H1 (cell line): Measurements from ENCODE around the gene GRID2. TPM values are rescaled to one million over a fixed set of nuclear protein-coding genes. Genes with fewer than 3 reads are reported as not detected.

Experiments
- CTCF ChIA-PET: fragments of 300-600 bp; sonication (Branson Sonifier 250); formaldehyde crosslinking; loops from one replicate; lab custom pipeline; 2021; ENCODE audit not compliant: partially characterized antibody; lab: Charles Lee
- POLR2A ChIA-PET: fragments of 300-600 bp; sonication (Branson Sonifier 250); formaldehyde crosslinking; loops from one replicate; lab custom pipeline; 2021; ENCODE audit warnings: inconsistent platforms; ENCODE audit not compliant: partially characterized antibody; lab: Charles Lee
- DNase-seq, 2 experiments: peaks; one replicate each; pipeline versions ENCODE4 v3.0.0 to v3.0.0-alpha.2; 2010 to 2022; ENCODE audit warnings: low spot score in 2 of 2, low read depth in 1 of 2, mixed read lengths in 1 of 2
- FAIRE-seq: peaks from 2 replicates; lab custom pipeline; 2011; peaks lifted over from hg19 to GRCh38; lab: Jason Lieb, UNC
- H2AFZ ChIP-seq: 2 replicates; pipeline ENCODE4 v1.8.1; 2012; ENCODE audit warnings: low read length, inconsistent platforms
- H2AK5ac ChIP-seq: 2 replicates; pipeline ENCODE4 v1.6.1; 2013; ENCODE audit warnings: low read depth, low read length
- H2BK120ac ChIP-seq: replicated peaks from 2 replicates; pipeline ENCODE3; 2013; ENCODE audit warnings: low read depth, low read length, inconsistent platforms
- H2BK12ac ChIP-seq: 2 replicates; pipeline ENCODE4 v1.6.1; 2013; ENCODE audit warnings: low read depth, low read length
- H2BK15ac ChIP-seq: 2 replicates; pipeline ENCODE4 v1.6.1; 2013; ENCODE audit warnings: low read length
- H2BK20ac ChIP-seq: 2 replicates; pipeline ENCODE4 v1.6.1; 2013; ENCODE audit warnings: low read length
- H2BK5ac ChIP-seq: 2 replicates; pipeline ENCODE4 v1.6.1; 2013; ENCODE audit warnings: low read depth, low read length
- H3K14ac ChIP-seq: 2 replicates; pipeline ENCODE4 v1.6.1; 2013; ENCODE audit warnings: inconsistent platforms; ENCODE audit not compliant: insufficient read length
- H3K18ac ChIP-seq: 2 replicates; pipeline ENCODE4 v1.6.1; 2013; ENCODE audit warnings: low read length; ENCODE audit errors: extremely low read depth
- H3K23ac ChIP-seq: 2 replicates; pipeline ENCODE4 v1.6.1; 2013; ENCODE audit warnings: inconsistent platforms; ENCODE audit not compliant: insufficient read length
- H3K23me2 ChIP-seq: 2 replicates; pipeline ENCODE4 v1.6.1; 2013; ENCODE audit warnings: low read depth, low read length
- H3K27ac ChIP-seq: 2 replicates; pipeline ENCODE4 v1.6.1; 2011; ENCODE audit warnings: low read depth, low read length, inconsistent platforms
- H3K27me3 ChIP-seq, 4 experiments: replicated peaks in 1 of 4; 1 replicate in 1 of 4; 2 replicates in 3 of 4; pipeline versions ENCODE4 v1.6.1 to v1.8.1; 2011 to 2013; ENCODE audit warnings: low read length in 3 of 4, mild to moderate bottlenecking in 3 of 4, inconsistent platforms in 2 of 4, mixed read lengths in 2 of 4, moderate library complexity in 1 of 4; ENCODE audit not compliant: control insufficient read depth in 3 of 4, insufficient read depth in 3 of 4; ENCODE audit errors: extremely low read depth in 1 of 4
- H3K36me3 ChIP-seq, 4 experiments: 2 replicates each; pipeline versions ENCODE4 v1.6.1 to v1.8.1; 2011 to 2013; ENCODE audit warnings: mild to moderate bottlenecking in 4 of 4, low read length in 3 of 4, moderate library complexity in 2 of 4, control low read depth in 1 of 4, inconsistent platforms in 1 of 4; ENCODE audit not compliant: insufficient read depth in 4 of 4, control insufficient read depth in 2 of 4
- H3K4ac ChIP-seq: replicated peaks from 2 replicates; pipeline ENCODE3; 2013; ENCODE audit warnings: low read length, low read depth, mixed read lengths, inconsistent platforms; ENCODE audit not compliant: insufficient read length
- H3K4me1 ChIP-seq, 4 experiments: replicated peaks in 1 of 4; 1 replicate in 1 of 4; 2 replicates in 3 of 4; pipeline versions ENCODE4 v1.6.1 to v1.8.1; 2011 to 2013; ENCODE audit warnings: low read length in 3 of 4, inconsistent platforms in 2 of 4, mixed read lengths in 1 of 4; ENCODE audit not compliant: insufficient read depth in 4 of 4, control insufficient read depth in 3 of 4
- H3K4me2 ChIP-seq, 2 experiments: 2 replicates each; pipeline versions ENCODE4 v1.6.1 to v1.8.1; 2011 to 2013; ENCODE audit warnings: low read depth in 2 of 2, low read length in 2 of 2, control low read depth in 1 of 2, inconsistent platforms in 1 of 2, mild to moderate bottlenecking in 1 of 2; ENCODE audit not compliant: insufficient read depth in 1 of 2
- H3K4me3 ChIP-seq, 4 experiments: fragments of 200-600, 300-600 bp in 1 of 4; sonication (generic), shearing (Covaris generic), sonication (Bioruptor Twin) in 1 of 4; 2 replicates each; pipeline versions ENCODE4 v1.5.1 to v1.8.1; 2011 to 2016; ENCODE audit warnings: low read length in 4 of 4, low read depth in 3 of 4, control low read depth in 2 of 4, inconsistent platforms in 2 of 4, mild to moderate bottlenecking in 2 of 4, mixed read lengths in 1 of 4, moderate library complexity in 1 of 4; ENCODE audit not compliant: insufficient read depth in 2 of 4; ENCODE audit errors: extremely low read depth in 1 of 4
- H3K56ac ChIP-seq: replicated peaks from 2 replicates; pipeline ENCODE3; 2013; ENCODE audit warnings: low read depth, mild to moderate bottlenecking, mixed read lengths, low read length, inconsistent platforms; ENCODE audit not compliant: insufficient read length
- H3K79me1 ChIP-seq: 2 replicates; pipeline ENCODE4 v1.6.1; 2013; ENCODE audit warnings: low read depth, low read length, control low read depth
- H3K79me2 ChIP-seq, 2 experiments: 2 replicates each; pipeline versions ENCODE4 v1.6.1 to v1.8.1; 2012 to 2013; ENCODE audit warnings: low read length in 2 of 2, mild to moderate bottlenecking in 2 of 2, inconsistent platforms in 1 of 2; ENCODE audit not compliant: insufficient read depth in 2 of 2, control insufficient read depth in 1 of 2
- H3K9ac ChIP-seq, 4 experiments: replicated peaks in 1 of 4; 1 replicate in 1 of 4; 2 replicates in 3 of 4; pipeline versions ENCODE4 v1.6.1 to v1.8.1; 2011 to 2013; ENCODE audit warnings: low read depth in 3 of 4, low read length in 3 of 4, control low read depth in 2 of 4, mild to moderate bottlenecking in 2 of 4, moderate library complexity in 2 of 4, inconsistent platforms in 1 of 4; ENCODE audit errors: extremely low read depth in 1 of 4
- H3K9me3 ChIP-seq, 2 experiments: 2 replicates each; pipeline versions ENCODE4 v1.6.1 to v1.8.1; 2012 to 2013; ENCODE audit warnings: mild to moderate bottlenecking in 2 of 2, moderate library complexity in 2 of 2, control low read depth in 1 of 2, inconsistent platforms in 1 of 2, low read depth in 1 of 2, low read length in 1 of 2, mixed read lengths in 1 of 2; ENCODE audit not compliant: insufficient read depth in 2 of 2
- H4K20me1 ChIP-seq, 2 experiments: replicated peaks in 1 of 2; 2 replicates each; pipeline versions ENCODE3 to v1.8.1; 2011 to 2013; ENCODE audit warnings: inconsistent platforms in 2 of 2, low read length in 2 of 2, mild to moderate bottlenecking in 1 of 2; ENCODE audit not compliant: insufficient read depth in 2 of 2, control insufficient read depth in 1 of 2
- H4K5ac ChIP-seq: 2 replicates; pipeline ENCODE4 v1.6.1; 2013; ENCODE audit warnings: low read length, low read depth, mixed read lengths, inconsistent platforms; ENCODE audit not compliant: insufficient read length
- H4K8ac ChIP-seq: 2 replicates; pipeline ENCODE4 v1.8.0; 2013; ENCODE audit warnings: mild to moderate bottlenecking, moderate library complexity, low read length, inconsistent platforms; ENCODE audit not compliant: insufficient read depth; ENCODE audit errors: extremely low read depth
- H4K91ac ChIP-seq: replicated peaks from 2 replicates; pipeline ENCODE3; 2013; ENCODE audit warnings: low read length, mixed read lengths, inconsistent platforms; ENCODE audit not compliant: insufficient read length
- BRCA1 ChIP-seq: IDR thresholded peaks from 2 replicates; pipeline ENCODE4 v1.6.1; 2012; ENCODE audit warnings: low read depth, low read length, improper control_type of control experiment
- POLR2AphosphoS5 ChIP-seq: IDR thresholded peaks from 2 replicates; pipeline ENCODE4 v1.6.1; 2011; ENCODE audit warnings: low read depth, low read length
- SIN3A ChIP-seq, 2 experiments: IDR thresholded peaks in 1 of 2; conservative IDR thresholded peaks in 1 of 2; 2 replicates each; pipeline ENCODE4 v1.6.1; 2011 to 2012; ENCODE audit warnings: low read length in 2 of 2, improper control_type of control experiment in 1 of 2, low read depth in 1 of 2, mild to moderate bottlenecking in 1 of 2
- SP2 ChIP-seq: IDR thresholded peaks from 2 replicates; pipeline ENCODE4 v1.6.1; 2012; ENCODE audit warnings: mild to moderate bottlenecking, low read length, inconsistent platforms
- YY1 ChIP-seq: IDR thresholded peaks from 2 replicates; pipeline ENCODE4 v1.6.1; 2011; ENCODE audit warnings: low read depth, mild to moderate bottlenecking, low read length
- polyA plus RNA-seq, 7 experiments: library from polyadenylated mRNA; depleted of rRNA in 3 of 7; stranded (reverse) in 5 of 7; unstranded in 2 of 7; fragments of >200 nt in 5 of 7; fragments of 200-250 nt in 2 of 7; gene quantifications; 1 replicate in 5 of 7; 2 replicates in 1 of 7; 4 replicates in 1 of 7; pipeline versions ENCODE4 v1.2.1 to v1.2.3, GENCODE V29; 2011 to 2013; ENCODE audit warnings: missing spikeins in 2 of 7, mixed read lengths in 2 of 7
- total RNA-seq: library from RNA; stranded (reverse); fragmentation: NEBNext Ultra II Directional; extraction: Animal tissue kit (Norgen Biotek cat#: 25700); gene quantifications from 2 replicates; pipeline ENCODE4 v1.2.1, GENCODE V29; 2021
- TF ChIP-seq, protein P1 (sequence below): IDR thresholded peaks from 2 replicates; pipeline ENCODE4 v1.6.1; 2012; ENCODE audit warnings: inconsistent platforms

GRID2 gene
- total and polyA plus RNA-seq, 2 of the 8 experiments (the other 6 are each of a cell fraction or from before 2014, with no cell fraction given) = 31.1 to 81.9 TPM

DNA sequence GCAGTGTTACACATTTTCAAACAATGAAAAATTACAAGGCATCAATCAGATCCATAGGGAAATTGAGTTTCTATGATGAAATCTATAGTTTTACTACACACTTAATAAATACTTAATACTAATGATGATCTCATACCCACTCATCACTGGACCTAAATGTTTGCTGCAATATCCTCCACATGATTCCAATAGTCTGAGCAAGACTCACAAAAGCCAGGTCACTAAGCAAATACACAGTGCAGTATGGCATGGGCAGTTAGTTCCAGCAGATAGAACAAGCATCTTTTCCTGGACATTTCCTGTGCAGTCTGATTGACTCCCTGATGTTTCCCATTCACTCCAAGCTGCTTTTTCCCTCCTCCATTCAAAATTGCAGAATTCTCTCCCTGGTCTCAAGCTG is 1415.8 kb downstream of the GRID2 start:
- ChIA-PET CTCF (interaction anchor here (1.4 to 2.0 kb wide), 2 partner anchors 9 to 44 kb away, joined by 5 to 9 read pairs; no protein-coding TSS in a partner anchor), POLR2A (no interaction called here)
- H3K27me3 ChIP-seq = no peaks in the 10 kb centered on the region
- H2BK15ac ChIP-seq = no peak overlapping the region
- no peak overlapping the region for H4K5ac ChIP-seq
- no peak overlapping the region for H3K4ac ChIP-seq
- H4K91ac ChIP-seq = no peak overlapping the region
- no peak overlapping the region for H2BK120ac ChIP-seq
- H3K18ac ChIP-seq = no peak overlapping the region
- H3K4me2 ChIP-seq = no peak overlapping the region
- H3K14ac ChIP-seq = no peak overlapping the region
- H3K56ac ChIP-seq = no peak overlapping the region
- no peak overlapping the region for H3K9ac ChIP-seq
- no peak overlapping the region for H2AK5ac ChIP-seq
- H3K23ac ChIP-seq = no peak overlapping the region
- no peak for FAIRE-seq
- no peak overlapping the region for H2AFZ ChIP-seq
- no peaks in the 10 kb centered on the region for H3K36me3 ChIP-seq
- H3K4me1 ChIP-seq = no peaks in the 10 kb centered on the region
- no peak overlapping the region for H4K8ac ChIP-seq
- no peak overlapping the region for H2BK5ac ChIP-seq
- H3K23me2 ChIP-seq = no peaks in the 10 kb centered on the region
- H3K79me1 ChIP-seq = no peaks in the 10 kb centered on the region
- no peaks in the 10 kb centered on the region for H3K9me3 ChIP-seq
- H3K27ac ChIP-seq = no peak overlapping the region
- no peak overlapping the region for H2BK20ac ChIP-seq
- no peak overlapping the region for H3K4me3 ChIP-seq
- H2BK12ac ChIP-seq = no peak overlapping the region
- H3K79me2 ChIP-seq = no peaks in the 10 kb centered on the region
- H4K20me1 ChIP-seq = no peaks in the 10 kb centered on the region
- DNase-seq = no peak
- TF ChIP-seq YY1 (no peak), BRCA1 (no peak), SIN3A (conservative IDR thresholded peaks at IDR 0.05 in 1 of 2, IDR thresholded peaks at IDR 0.05 in 1 of 2; ENCODE audit: low read depth in 1 of 2, low read length in 2 of 2) (no peak), POLR2AphosphoS5 (no peak), SP2 (no peak)
- TF ChIP-seq, protein P1, sequence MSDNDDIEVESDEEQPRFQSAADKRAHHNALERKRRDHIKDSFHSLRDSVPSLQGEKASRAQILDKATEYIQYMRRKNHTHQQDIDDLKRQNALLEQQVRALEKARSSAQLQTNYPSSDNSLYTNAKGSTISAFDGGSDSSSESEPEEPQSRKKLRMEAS = no peak
